Fibroblast of the conjunctiva (primary cell): Measurements from ENCODE around the gene XPR1.
A peak's percentile ranks its signal among the peaks of the same experiment; 100 is the strongest.

Experiments used
- DNase-seq: peaks from one replicate; pipeline ENCODE4 v3.0.0-alpha.2; 2010; ENCODE audit warnings: low read depth

XPR1 gene

DNA sequence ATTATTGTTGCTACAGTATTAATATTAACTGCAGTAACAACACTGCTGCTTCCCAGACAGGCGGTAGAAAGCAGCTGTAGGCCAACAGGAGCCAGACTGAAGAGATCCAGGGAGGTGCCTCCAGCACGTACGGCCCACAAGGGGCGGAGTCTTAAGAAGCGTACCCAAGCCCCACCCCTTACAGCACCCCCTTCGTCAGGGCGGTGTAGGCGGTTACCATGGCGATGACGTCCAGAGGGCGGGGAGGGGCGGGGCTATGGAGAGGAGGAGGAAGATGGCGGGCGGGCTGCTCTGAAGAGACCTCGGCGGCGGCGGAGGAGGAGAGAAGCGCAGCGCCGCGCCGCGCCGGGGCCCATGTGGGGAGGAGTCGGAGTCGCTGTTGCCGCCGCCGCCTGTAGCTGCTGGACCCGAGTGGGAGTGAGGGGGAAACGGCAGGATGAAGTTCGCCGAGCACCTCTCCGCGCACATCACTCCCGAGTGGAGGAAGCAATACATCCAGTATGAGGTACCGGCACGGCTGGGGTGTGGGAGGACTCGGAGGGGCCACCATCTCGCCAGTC, at the start of gene XPR1:
XPR1 (plus strand) TSS at position 257 of the 560 bp plus-strand sequence; CDS start at position 437, 180 bp downstream.
- peak; percentile 99 for DNase-seq

DNA sequence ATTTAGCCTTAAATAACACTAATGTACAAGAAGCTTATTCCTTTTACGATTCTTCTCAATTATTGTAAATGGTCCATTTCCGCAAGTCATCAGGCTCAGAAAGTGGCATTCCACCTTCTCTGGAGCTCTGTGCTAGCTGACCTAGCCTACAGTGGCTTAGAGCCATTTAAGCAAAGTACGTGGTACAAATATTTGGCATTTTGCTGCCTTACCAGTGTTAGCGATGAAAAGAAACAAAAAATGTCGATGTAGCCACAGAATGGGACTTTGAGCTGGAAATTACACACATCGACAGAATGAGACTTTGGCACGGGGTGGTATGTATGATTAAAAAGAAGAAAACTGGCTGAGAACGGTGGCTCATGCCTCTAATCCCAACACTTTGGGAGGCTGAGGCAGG, 47.0 kb upstream of the XPR1 start:
- DNase-seq: no peak

DNA sequence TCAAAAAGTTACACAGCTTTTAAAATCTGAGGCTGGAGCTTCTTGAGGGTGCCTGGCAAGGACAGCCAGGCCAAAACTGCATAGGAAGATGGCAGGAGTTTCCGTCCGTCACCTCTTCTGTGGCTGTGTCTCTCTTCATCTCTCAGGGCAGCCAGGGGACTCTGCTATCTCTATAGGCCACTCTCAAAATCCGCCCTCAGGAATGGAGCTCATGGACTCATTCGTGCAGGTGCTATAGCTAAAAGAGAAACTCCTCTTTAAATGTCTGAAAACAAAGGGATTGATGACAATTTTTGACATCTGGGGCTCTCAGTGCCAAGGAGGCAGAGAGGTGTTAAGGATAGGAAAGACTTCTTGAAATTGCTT, 45.8 kb upstream of the XPR1 start:
- no peak for DNase-seq

DNA sequence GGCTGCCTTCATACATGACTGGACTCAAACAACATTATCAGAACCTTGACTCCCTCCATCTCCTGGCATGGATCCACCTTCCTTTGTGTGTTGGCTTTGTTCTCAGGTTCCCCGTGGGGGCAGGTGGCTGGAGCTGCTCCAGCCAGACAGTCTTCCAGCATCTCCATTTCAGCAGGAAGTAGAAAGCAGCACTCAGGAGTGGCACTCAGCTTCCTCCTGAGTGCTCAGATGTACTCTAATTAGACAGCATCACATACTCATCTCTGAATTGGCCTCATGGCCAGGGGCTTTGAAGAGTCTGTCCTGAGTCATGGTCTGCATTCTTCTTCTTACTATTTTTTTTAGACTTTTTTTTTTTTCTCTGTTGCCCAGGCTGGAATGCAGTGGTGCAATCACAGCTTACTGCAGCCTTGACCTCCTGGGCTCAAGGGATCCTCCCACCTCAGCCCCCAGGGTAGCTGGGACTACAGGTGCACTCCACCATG, 45.1 kb upstream of the XPR1 start:
- DNase-seq: no peak

DNA sequence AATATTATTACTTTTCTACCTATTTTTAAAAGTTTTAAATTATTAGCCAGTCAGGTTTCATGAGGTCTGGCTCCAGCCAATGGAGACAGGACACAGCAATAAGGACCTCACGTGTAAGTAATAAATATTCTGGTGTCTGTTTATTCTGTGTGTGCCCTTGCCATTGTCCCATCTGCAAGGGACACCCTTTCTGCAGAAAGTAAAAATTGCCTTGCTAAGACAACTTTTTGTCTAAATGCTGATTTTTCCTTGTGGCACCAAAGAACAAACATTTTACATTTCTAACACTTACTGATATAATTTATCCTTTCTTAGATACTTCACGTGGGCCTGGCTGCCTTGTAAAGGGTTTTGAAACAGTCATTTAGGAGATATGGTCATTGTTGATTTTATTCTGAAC, 43.7 kb upstream of the XPR1 start:
- no peak for DNase-seq

DNA sequence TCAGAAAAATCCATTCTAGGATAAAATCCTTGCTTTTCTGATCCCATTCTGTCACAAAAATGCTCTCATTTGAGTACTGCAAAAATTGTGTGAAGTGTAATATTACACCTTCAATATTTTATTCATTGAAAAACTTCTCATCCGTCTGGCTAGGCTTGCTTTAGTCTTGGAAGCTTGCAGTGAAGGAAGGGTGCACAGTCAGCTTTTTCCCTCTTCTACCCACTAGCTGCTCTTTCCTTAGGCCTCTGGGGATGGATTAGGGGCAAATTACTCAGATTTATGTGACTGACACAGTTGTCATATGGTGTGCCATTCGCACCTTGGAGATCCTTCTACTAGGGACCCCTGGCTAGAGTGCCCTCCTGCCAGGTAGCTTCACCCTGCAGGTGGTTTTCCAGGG, 40.9 kb upstream of the XPR1 start:
- no peak for DNase-seq

DNA sequence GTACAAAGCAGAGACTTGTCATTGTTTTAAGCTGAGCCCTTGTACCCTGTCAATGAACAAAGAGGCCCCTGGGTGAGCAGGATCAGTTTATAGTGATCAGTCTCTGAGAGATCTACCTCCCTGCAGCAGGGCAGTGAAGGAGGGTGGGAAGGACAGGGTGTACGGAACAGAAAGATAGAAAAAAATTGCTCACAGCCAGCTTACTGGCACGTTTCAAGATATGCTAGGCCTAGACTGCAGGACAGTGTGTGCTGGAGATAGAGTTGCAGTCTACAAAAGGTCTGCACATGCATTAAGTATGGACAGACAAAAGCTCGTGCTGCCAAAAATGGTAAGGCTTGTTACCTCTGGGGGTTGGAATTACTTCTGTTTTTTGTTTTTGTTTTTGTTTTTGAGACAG, 38.4 kb upstream of the XPR1 start:
- DNase-seq: no peak

DNA sequence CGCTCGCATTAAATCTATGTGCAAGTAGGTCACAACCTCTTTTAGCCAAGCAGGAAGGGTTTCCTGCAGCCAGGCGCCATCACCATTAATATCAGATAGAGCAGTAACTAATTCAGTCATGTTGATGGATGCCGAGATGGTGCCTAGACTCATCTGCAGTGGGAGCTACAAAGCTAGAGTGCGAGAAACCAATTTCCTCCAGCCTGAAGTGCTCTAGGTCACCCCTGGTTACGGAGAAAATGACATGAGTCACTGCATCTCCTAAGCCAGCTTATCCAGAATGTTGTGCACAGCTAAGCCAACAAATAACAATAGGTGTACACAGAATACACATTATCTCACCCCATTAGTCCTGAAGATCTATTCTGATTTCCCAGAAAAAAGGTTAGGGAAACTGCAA, 37.1 kb upstream of the XPR1 start:
- DNase-seq: no peak

DNA sequence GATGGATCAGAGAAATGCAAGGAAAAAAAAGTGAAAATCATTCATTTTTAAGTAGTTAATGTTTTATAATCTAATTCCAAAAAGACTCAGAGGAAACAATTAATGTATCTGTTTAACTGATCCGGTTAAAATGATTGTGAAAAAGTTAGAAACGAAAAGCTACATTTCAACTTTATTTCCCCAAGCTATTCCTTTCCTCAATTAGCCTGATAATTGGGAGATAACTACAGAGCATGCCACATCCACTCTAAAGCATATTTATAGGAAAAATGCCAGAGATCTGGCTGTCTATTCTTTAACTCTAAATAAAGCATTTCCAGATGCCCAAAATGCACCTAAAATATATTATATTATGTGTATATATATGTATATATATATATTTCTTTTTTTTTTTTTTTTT, 35.9 kb upstream of the XPR1 start:
- no peak for DNase-seq

DNA sequence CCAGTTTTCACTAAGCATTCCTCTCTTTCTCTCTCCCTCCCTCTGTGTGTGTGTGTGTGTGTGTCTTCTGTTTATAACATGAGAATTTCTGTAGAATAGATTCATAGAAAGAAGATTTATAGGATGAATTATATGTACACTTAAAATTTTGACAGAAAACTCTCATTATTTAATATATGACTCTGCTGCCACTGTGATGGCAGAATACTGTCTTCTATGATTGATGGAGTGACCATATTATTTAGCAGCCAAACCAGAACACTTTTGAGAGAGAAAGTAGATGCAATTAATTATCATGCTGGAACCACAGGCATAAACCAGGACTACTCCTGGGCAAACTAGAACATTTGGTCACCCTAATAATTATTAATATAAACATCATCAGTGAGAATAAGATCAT, 34.3 kb upstream of the XPR1 start:
- DNase-seq: no peak

DNA sequence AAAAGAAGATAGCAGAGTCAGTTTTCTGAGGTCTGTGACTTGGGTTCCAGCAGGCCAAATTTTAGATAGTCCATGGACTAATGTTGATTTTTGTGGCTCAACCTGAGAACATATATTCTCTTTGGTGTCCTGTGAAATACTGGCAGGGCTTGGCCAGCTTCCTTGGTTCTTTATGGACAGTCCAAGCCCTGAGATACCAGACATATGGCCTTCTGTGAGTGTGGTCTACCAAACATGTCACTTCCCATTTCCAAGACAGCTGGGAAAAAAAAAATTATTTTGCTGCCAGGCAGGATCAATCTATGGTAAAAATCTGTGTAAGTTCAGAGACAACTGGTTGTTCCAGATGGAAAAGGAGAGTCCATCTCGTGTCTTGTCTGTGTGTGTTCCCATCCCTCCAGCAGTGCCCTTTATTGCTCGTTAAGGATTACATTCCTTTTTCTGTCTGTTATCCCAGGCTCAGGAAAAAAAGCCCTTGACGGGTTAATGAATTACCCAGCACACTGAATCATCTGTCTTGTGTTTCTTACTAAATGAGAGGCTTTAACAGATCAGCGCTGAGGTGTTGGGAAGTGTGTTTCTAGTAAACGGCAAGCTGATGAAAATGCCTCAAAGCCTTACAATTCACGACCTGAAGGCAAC, 33.4 kb upstream of the XPR1 start:
- DNase-seq: no peak

DNA sequence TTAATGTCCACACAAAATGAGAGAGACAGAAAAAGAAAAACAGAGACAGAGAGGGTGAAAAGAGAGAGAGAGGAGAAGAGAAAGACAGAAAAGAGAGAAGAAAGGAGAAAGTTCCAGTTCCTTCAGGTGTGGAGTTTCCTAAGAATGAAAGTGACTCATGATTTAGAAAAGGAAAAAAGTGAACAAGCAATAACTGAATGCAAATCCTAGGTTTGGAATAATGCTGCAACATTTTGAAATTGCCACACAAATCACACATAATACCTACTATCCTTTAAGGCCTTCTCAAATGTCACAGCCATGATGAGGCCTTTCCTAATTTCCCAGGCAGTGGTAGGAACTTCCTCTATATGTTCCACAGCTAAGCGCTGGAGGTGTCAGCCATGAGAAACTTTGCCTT, 31.5 kb upstream of the XPR1 start:
- DNase-seq: no peak

DNA sequence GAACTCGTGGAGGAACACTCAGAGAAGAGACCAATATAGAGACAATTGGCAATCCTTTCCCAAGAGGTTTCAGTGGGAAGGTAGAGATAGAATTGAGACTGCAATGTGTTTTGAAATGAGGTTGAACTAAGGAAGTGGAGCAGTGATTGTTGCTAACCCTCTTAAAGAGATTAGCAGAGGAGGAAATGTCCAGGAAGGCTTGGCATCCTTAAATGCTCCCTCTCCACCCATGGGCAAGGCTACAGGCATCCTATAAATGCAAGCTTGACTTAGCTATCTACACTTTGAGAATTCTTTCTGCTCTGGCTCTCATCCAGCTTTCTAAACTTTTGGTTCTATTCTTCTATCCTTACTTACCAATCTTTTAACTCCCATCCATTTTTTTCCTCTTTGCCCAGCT, 30.3 kb upstream of the XPR1 start:
- DNase-seq: no peak

DNA sequence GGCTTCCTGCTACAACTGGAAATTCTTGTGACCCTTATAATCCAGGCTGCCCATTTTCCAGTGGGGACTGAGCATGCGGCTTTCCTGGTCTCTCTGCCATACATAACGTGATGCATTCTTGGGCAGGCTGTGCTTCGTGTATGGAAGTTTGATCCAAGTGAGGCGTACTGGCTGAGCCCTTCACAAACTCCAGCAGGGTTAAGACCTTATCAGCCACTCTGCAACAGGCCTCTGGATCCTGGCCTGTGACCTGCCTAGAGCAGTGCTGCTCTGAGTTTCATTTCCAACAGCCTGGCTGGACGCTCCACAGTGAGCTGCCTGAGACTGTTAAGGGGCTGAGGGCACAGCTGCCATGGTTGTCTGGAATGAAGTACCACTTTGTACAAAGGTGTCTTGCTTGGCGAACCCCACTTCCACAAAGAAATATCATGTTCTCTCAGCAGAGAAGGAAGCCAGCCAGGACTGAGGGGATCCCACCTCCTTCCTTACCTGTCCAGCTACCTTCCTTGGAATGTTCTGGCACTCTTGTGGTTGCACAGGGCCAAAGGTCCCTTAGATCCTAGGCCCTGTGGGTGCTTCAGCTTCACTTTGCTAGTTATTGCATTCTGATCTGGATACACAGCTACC, 28.5 kb upstream of the XPR1 start:
- DNase-seq: no peak

DNA sequence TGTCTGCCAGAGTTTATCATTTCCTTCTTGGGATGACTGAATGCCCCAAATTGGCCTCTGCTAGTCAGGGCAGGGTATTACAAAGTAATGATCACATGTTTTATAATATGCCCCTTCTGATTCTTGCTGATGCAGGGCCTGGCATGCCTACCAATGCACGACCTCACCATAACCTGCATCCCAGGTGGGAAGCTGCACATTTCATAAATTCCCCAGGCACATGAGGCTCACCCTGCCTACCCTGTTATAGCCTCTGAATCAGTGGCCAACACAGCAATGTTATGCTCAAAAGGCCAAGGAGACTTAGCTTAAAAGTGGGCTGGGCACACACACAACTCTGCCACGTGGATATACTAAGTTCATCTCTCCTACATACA, 28.0 kb upstream of the XPR1 start:
- DNase-seq: no peak

DNA sequence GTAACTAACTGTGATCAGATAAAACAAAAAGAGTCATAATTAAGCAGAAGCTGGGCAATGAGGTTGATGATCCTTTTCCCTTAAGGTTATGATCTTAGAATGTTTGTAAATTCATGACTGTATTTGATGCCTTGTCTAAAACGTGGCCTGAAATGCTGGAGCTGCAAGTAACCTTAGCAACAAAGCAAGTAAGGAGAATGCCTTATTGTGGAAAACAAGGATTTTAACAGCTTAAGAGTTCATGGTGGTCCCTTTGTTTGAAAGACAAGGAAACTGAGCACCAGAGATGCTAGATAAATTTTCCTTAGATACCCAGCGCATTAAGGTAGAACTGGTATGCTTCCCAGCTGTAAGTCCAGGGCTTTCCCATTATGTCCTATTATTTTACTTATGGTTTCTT, 25.7 kb upstream of the XPR1 start:
- DNase-seq: no peak

DNA sequence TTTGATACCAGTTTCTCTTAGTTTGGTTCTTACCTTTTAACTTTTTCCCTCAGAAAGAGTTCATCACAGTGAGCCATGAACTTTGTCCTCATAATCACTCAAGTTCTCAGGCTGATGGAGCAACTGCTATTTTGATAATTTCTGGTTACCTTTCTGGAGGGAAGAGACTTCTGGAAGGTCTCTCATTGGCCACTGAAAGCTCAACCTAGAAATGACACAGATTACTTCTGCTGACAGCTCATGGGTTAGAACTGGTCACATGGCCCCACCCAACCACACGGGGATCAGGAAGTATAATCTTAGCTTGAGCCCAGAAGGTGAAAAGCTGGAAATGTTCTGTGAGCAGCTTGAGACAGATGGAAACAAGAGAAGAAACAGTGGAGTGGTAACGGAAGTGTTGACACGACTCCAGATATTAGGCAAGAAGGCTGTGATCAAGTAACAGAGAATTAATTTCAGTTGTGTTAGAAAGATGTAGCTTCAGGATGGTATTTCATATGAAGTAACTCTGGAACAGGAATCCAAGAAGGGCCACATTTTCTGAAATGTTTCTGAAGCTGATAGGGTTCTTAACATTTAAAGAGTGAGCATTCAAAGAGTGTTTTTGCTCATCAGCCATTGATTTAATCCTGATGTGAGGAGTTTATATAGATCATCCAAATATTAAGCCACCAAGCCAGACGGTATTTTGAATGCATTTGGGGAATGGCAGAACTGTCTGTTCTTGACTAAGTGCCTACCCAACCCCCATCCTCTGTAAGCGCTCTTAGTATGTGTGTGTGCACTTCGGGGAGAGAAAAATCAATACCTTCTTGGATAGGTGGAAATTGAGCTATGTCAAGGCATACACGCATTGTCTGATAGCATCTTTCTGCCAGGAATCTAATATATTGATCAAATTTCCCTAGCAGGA, 21.9 kb upstream of the XPR1 start:
- DNase-seq: peak; percentile 20

DNA sequence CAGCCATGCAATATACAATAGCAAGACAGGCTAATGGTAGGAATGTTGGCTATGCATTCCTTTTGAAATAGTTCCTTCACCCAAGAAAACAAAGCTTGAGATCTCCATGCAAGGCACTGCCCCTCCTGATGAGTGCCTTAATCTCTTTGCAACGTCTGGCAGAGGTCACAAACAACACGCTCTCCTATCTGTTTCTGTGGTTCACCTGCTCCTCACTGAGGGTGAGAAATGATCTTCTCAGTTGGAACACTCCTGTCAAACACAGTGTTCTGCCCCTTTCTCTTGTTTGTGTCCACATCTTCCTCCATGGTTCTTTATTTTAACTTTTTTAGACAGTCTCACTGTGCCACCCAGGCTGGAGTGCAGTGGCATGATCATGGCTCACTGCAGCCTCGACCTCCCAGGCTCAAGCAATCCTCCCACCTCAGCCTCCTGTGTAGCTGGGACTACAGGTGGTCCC, 21.2 kb upstream of the XPR1 start:
- DNase-seq: no peak

DNA sequence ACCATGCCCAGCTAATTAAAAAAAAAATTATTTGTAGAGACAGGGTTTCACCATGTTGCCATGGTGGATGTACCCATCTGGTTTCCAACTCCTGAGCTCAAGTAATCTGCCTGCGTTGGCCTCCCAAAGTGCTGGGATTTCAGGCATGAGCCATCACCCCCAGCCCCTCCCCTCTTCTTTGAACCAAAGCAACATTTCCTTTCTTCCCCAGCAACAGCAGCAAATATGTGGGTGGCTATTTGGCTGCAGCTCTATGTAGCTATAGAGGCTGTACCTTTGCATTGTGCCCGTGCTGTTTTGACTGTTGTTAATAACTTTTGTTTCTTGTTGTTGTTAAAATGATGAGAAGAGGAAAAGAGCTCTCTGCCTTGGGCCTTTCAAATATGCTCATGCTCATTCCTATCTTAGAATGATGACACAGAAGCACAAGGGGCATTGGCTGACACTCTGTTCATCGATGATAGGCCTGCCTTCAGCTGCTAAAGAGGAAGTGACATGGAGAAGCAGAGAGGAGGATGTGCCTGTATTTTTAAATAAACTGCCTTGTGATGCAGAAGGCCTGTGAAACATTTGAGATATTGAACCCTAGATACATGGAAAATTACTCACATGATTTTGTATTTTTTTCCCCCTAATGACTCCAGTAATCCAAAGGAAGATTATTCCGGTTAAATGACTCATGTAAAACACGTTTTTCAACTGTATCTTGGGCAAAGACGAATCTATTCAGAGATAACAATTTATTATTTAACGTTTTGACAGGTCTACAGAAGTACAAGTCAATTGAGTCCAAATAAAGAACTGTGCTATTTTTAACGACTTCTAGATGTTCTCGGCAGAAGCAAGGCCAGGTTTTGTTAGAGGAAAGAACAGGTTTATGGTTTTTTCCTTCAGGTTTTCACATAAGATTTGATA, 20.5 kb upstream of the XPR1 start:
- no peak for DNase-seq

DNA sequence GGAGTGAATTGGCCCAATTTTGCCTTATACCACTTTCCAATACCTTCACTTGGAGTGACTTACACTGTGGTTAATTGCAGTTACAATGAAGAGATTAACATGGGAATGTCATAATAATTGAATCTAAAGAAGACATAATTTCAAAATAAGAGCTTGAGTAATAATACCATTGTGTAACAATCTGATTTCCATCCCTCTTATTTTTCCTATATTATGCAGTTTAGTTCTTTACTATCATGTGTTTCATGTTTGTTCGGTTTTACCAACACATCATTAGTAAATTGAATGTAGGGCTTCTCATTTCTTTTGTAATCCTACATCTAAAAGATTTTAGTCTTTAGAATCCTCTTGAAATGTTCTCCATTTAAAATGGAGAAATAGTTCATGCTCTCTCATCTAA, 19.2 kb upstream of the XPR1 start:
- no peak for DNase-seq

DNA sequence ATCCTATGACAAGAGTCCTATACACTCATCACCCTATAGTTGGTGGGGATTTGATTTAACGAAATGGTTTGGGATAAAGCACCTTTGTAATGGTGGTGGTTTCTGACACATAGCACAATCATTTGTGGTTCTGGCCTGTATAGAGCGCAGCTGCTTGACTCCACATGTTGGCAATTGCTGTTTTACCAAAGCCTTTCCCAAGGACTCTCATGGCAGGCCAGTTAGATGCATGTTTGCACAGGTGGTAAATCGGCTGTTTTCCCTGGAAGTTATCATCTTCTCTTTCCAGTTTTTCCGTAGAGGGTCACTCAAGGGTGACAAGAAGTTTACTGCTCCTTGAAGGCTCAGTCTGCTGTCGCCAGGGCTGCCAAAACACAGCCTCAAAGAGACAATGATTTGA, 17.1 kb upstream of the XPR1 start:
- no peak for DNase-seq
